Measurements from ENCODE around the gene TIMP3.

DNA sequence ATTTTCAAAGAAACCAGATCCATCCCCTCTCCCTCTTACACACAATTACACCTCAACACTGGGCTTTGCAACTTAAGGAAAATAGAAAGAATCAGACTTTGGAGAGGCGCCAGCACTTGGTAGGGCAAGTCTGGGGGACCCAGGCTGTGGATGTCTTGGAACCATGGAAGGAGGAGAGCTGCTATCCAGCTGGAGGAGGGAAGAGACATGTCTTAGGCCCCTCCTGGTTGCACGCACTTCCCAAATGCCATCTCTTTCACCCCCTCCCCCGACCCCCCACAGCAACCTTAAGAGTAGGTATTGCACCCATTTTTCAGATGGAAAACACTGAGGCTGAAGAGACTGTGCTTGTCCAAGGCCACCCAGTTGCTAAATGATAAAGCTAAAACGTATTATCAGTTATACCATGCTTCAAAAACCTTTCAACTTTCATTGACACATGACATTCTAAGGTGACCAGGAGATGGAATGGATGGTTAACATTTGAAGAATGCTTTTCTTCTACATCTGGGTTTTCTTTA lies 3.9 kb downstream of the TIMP3 start:
- no peak for TF ChIP-seq EZH2phosphoT487 (IDR thresholded peaks at IDR 0.05; ENCODE audit: low read length)
- TF ChIP-seq, protein P1, sequence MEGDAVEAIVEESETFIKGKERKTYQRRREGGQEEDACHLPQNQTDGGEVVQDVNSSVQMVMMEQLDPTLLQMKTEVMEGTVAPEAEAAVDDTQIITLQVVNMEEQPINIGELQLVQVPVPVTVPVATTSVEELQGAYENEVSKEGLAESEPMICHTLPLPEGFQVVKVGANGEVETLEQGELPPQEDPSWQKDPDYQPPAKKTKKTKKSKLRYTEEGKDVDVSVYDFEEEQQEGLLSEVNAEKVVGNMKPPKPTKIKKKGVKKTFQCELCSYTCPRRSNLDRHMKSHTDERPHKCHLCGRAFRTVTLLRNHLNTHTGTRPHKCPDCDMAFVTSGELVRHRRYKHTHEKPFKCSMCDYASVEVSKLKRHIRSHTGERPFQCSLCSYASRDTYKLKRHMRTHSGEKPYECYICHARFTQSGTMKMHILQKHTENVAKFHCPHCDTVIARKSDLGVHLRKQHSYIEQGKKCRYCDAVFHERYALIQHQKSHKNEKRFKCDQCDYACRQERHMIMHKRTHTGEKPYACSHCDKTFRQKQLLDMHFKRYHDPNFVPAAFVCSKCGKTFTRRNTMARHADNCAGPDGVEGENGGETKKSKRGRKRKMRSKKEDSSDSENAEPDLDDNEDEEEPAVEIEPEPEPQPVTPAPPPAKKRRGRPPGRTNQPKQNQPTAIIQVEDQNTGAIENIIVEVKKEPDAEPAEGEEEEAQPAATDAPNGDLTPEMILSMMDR (IDR thresholded peaks at IDR 0.05; ENCODE audit: low read length), result no peak

Data from MM.1S (cell line).